Liver (tissue), 3 donors: Measurements from ENCODE around the gene ALDH1L1.

Experiments used
- FOXA1 ChIP-seq: IDR thresholded peaks from 2 replicates; pipeline ENCODE4 v1.6.1; 2016; ENCODE audit warnings: antibody characterized with exemption
- FOXA2 ChIP-seq: IDR thresholded peaks from 2 replicates; pipeline ENCODE4 v1.6.1; 2016; ENCODE audit warnings: antibody characterized with exemption
- NR2F2 ChIP-seq: IDR thresholded peaks from 2 replicates; pipeline ENCODE4 v1.6.1; 2016; ENCODE audit warnings: antibody characterized with exemption
- TF ChIP-seq, protein P1 (sequence below): fragments of 150-350 bp; IDR thresholded peaks from 2 replicates; pipeline ENCODE4 v1.5.1; 2017; ENCODE audit warnings: improper control_type of control experiment, low read depth, low read length; ENCODE audit not compliant: missing input control
- TF ChIP-seq, protein P2 (sequence below): IDR thresholded peaks from 2 replicates; pipeline ENCODE4 v1.6.1; 2016; ENCODE audit warnings: antibody characterized with exemption, mild to moderate bottlenecking
- TF ChIP-seq, protein P3 (sequence below): IDR thresholded peaks from 2 replicates; pipeline ENCODE4 v1.6.1; 2016; ENCODE audit warnings: antibody characterized with exemption
- donor health status: healthy.
- donor health status: healthy.

- no peak for TF ChIP-seq FOXA2
- TF ChIP-seq, protein P1, sequence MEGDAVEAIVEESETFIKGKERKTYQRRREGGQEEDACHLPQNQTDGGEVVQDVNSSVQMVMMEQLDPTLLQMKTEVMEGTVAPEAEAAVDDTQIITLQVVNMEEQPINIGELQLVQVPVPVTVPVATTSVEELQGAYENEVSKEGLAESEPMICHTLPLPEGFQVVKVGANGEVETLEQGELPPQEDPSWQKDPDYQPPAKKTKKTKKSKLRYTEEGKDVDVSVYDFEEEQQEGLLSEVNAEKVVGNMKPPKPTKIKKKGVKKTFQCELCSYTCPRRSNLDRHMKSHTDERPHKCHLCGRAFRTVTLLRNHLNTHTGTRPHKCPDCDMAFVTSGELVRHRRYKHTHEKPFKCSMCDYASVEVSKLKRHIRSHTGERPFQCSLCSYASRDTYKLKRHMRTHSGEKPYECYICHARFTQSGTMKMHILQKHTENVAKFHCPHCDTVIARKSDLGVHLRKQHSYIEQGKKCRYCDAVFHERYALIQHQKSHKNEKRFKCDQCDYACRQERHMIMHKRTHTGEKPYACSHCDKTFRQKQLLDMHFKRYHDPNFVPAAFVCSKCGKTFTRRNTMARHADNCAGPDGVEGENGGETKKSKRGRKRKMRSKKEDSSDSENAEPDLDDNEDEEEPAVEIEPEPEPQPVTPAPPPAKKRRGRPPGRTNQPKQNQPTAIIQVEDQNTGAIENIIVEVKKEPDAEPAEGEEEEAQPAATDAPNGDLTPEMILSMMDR = no peak
- TF ChIP-seq, protein P2, sequence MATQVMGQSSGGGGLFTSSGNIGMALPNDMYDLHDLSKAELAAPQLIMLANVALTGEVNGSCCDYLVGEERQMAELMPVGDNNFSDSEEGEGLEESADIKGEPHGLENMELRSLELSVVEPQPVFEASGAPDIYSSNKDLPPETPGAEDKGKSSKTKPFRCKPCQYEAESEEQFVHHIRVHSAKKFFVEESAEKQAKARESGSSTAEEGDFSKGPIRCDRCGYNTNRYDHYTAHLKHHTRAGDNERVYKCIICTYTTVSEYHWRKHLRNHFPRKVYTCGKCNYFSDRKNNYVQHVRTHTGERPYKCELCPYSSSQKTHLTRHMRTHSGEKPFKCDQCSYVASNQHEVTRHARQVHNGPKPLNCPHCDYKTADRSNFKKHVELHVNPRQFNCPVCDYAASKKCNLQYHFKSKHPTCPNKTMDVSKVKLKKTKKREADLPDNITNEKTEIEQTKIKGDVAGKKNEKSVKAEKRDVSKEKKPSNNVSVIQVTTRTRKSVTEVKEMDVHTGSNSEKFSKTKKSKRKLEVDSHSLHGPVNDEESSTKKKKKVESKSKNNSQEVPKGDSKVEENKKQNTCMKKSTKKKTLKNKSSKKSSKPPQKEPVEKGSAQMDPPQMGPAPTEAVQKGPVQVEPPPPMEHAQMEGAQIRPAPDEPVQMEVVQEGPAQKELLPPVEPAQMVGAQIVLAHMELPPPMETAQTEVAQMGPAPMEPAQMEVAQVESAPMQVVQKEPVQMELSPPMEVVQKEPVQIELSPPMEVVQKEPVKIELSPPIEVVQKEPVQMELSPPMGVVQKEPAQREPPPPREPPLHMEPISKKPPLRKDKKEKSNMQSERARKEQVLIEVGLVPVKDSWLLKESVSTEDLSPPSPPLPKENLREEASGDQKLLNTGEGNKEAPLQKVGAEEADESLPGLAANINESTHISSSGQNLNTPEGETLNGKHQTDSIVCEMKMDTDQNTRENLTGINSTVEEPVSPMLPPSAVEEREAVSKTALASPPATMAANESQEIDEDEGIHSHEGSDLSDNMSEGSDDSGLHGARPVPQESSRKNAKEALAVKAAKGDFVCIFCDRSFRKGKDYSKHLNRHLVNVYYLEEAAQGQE = no peak
- TF ChIP-seq FOXA1 = no peak
- TF ChIP-seq, protein P3, sequence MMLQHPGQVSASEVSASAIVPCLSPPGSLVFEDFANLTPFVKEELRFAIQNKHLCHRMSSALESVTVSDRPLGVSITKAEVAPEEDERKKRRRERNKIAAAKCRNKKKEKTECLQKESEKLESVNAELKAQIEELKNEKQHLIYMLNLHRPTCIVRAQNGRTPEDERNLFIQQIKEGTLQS = no peak
- TF ChIP-seq NR2F2 = no peak
Observed at GRCh38 chr3:126199256-126199655, 18.9 kb upstream of the ALDH1L1 start.
